A673 (cell line): ENCODE results near the gene MRNIP. TPM values are rescaled to one million over a fixed set of nuclear protein-coding genes. Genes with fewer than 3 reads are reported as not detected.
"Not testable (repeated sequence)": the region's sequence is repeated elsewhere in the genome, so short reads cannot be mapped to it uniquely, and the experiment has no call there.

Experiments used
- BruUV-seq: library from RNA; stranded (reverse); fragments of 400-500 nt; replicated peaks from 2 replicates; lab custom pipeline; 2021; lab: Mats Ljungman, UMichigan
- CTCF ChIA-PET: fragments of 300-600 bp; sonication (Branson Sonifier 250); formaldehyde crosslinking; loops from one replicate; lab custom pipeline; 2022; ENCODE audit warnings: antibody characterized with exemption; lab: Charles Lee
- POLR2A ChIA-PET: fragments of 300-600 bp; sonication (Branson Sonifier 250); formaldehyde crosslinking; loops from one replicate; lab custom pipeline; 2022; ENCODE audit warnings: antibody characterized with exemption; ENCODE audit not compliant: low non-redundant PET; lab: Charles Lee
- DNase-seq: peaks from one replicate; pipeline ENCODE4 v3.0.0-alpha.2; 2015; ENCODE audit warnings: low spot score
- H3K27ac ChIP-seq: fragments of 200-600 bp; sonication (generic); 2 replicates; pipeline ENCODE4 v1.5.1; 2016; ENCODE audit warnings: mixed run types, low read depth, mild to moderate bottlenecking, mixed read lengths, antibody characterized with exemption, low read length; ENCODE audit not compliant: poor library complexity, severe bottlenecking
- H3K27me3 ChIP-seq: fragments of 200-600 bp; sonication (generic); replicated peaks from 2 replicates; pipeline ENCODE4 v1.6.1; 2017; ENCODE audit warnings: mixed run types, low read depth, mild to moderate bottlenecking, mixed read lengths, antibody characterized with exemption, low read length; ENCODE audit not compliant: insufficient read depth, poor library complexity
- H3K36me3 ChIP-seq: fragments of 200-600 bp; sonication (generic); 2 replicates; pipeline ENCODE4 v1.6.1; 2016; ENCODE audit warnings: mixed run types, mild to moderate bottlenecking, mixed read lengths, antibody characterized with exemption, low read length; ENCODE audit not compliant: insufficient read depth, poor library complexity, severe bottlenecking
- H3K4me1 ChIP-seq: fragments of 200-600 bp; sonication (generic); 2 replicates; pipeline ENCODE4 v1.6.1; 2017; ENCODE audit warnings: mixed run types, mild to moderate bottlenecking, mixed read lengths, antibody characterized with exemption, low read length; ENCODE audit not compliant: insufficient read depth, poor library complexity, severe bottlenecking
- H3K4me3 ChIP-seq: fragments of 200-600 bp; sonication (generic); 2 replicates; pipeline ENCODE4 v1.5.1; 2016; ENCODE audit warnings: low read depth, mixed run types, mild to moderate bottlenecking, mixed read lengths, low read length; ENCODE audit not compliant: poor library complexity, severe bottlenecking
- H3K9me3 ChIP-seq: fragments of 200-600 bp; sonication (generic); 2 replicates; pipeline ENCODE4 v1.6.1; 2016; ENCODE audit warnings: mixed run types, low read depth, mild to moderate bottlenecking, mixed read lengths, antibody characterized with exemption, low read length; ENCODE audit not compliant: poor library complexity, severe bottlenecking
- EZH2 ChIP-seq: fragments of 200-600 bp; sonication (generic); IDR thresholded peaks from 2 replicates; pipeline ENCODE4 v1.6.1; 2017; ENCODE audit warnings: borderline replicate concordance, low read depth, mild to moderate bottlenecking, mixed read lengths, antibody characterized with exemption, low read length; ENCODE audit not compliant: poor library complexity, severe bottlenecking
- intact Hi-C: fragments of 100-400 bp; cut with micrococcal nuclease; formaldehyde crosslinking; loops from one replicate; pipeline ENCODE4 v1.10.0; 2022; ENCODE audit not compliant: unreplicated experiment
- total RNA-seq: library from RNA; stranded (reverse); gene quantifications from 2 replicates; pipeline ENCODE4 v1.2.3, GENCODE V29; 2021
- TF ChIP-seq, protein P1 (sequence below): fragments of 300-800, 200-600 bp; sonication (generic); conservative IDR thresholded peaks from 2 replicates; pipeline ENCODE4 v1.5.1; 2017; ENCODE audit warnings: low read depth, mild to moderate bottlenecking, antibody characterized with exemption, low read length, moderate library complexity, mixed read lengths

The MRNIP gene
- total RNA-seq, 1 experiment from 2014 or later = 31.3 TPM

GRCh38 chr5:179837076-179838011 lies 21.3 kb downstream of the MRNIP start:
- no peaks in the 10 kb centered on the region for H3K9me3 ChIP-seq
- ChIA-PET CTCF (no interaction called here), POLR2A (no interaction called here)
- no peak overlapping the region for H3K27ac ChIP-seq
- intact Hi-C loops = no loop called here
- H3K4me1 ChIP-seq = no peaks in the 10 kb centered on the region
- H3K27me3 ChIP-seq = no peaks in the 10 kb centered on the region
- H3K36me3 ChIP-seq = peaks cover 41% of the 10 kb centered on the region
- TF ChIP-seq, protein P1, sequence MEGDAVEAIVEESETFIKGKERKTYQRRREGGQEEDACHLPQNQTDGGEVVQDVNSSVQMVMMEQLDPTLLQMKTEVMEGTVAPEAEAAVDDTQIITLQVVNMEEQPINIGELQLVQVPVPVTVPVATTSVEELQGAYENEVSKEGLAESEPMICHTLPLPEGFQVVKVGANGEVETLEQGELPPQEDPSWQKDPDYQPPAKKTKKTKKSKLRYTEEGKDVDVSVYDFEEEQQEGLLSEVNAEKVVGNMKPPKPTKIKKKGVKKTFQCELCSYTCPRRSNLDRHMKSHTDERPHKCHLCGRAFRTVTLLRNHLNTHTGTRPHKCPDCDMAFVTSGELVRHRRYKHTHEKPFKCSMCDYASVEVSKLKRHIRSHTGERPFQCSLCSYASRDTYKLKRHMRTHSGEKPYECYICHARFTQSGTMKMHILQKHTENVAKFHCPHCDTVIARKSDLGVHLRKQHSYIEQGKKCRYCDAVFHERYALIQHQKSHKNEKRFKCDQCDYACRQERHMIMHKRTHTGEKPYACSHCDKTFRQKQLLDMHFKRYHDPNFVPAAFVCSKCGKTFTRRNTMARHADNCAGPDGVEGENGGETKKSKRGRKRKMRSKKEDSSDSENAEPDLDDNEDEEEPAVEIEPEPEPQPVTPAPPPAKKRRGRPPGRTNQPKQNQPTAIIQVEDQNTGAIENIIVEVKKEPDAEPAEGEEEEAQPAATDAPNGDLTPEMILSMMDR = no peak
- no peak for TF ChIP-seq EZH2
- BruUV-seq = no TSS peak
- H3K4me3 ChIP-seq = no peak overlapping the region
- no peak for DNase-seq

DNA sequence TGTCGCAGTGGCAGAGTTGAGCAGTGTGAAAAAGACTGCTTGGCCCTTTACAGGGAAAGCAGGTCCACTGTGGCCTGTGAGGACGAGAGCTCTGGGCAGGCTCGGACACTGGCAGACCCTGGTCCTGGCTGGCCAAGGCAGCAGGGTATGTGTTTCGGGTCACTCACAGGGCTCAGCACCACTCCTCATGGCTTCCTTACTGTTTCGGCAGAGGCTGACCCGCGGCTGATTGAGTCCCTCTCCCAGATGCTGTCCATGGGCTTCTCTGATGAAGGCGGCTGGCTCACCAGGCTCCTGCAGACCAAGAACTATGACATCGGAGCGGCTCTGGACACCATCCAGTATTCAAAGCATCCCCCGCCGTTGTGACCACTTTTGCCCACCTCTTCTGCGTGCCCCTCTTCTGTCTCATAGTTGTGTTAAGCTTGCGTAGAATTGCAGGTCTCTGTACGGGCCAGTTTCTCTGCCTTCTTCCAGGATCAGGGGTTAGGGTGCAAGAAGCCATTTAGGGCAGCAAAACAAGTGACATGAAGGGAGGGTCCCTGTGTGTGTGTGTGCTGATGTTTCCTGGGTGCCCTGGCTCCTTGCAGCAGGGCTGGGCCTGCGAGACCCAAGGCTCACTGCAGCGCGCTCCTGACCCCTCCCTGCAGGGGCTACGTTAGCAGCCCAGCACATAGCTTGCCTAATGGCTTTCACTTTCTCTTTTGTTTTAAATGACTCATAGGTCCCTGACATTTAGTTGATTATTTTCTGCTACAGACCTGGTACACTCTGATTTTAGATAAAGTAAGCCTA lies 22.2 kb downstream of the MRNIP start:
- peaks cover 44% of the 10 kb centered on the region for H3K36me3 ChIP-seq
- ChIA-PET CTCF (interaction anchor here (0.6 kb wide), 1 partner anchor 225 kb away, joined by 4 read pairs; no protein-coding TSS in a partner anchor), POLR2A (no interaction called here)
- no peak overlapping the region for H3K4me3 ChIP-seq
- TF ChIP-seq, protein P1 = no peak
- no peak for TF ChIP-seq EZH2
- H3K27me3 ChIP-seq = no peaks in the 10 kb centered on the region
- no peak for DNase-seq
- no peaks in the 10 kb centered on the region for H3K4me1 ChIP-seq
- intact Hi-C loops = no loop called here
- no peaks in the 10 kb centered on the region for H3K9me3 ChIP-seq
- TSS peak; percentile 47 for BruUV-seq
- H3K27ac ChIP-seq = no peak overlapping the region

DNA sequence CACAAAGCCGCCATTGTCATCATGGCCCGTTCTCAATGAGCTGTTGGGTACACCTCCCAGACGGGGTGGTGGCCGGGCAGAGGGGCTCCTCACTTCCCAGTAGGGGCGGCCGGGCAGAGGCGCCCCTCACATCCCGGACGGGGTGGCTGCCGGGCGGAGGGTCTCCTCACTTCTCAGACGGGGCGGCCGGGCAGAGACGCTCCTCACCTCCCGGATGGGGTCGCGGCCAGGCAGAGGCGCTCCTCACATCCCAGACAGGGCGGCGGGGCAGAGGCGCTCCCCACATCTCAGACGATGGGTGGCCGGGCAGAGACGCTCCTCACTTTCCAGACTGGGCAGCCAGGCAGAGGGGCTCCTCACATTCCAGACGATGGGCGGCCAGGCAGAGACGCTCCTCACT lies 23.7 kb downstream of the MRNIP start:
- H3K9me3 ChIP-seq, CTCF ChIA-PET, DNase-seq, H3K27me3 ChIP-seq, BruUV-seq, H3K4me3 ChIP-seq, intact Hi-C loops, POLR2A ChIA-PET, H3K27ac ChIP-seq, H3K4me1 ChIP-seq: not testable (repeated sequence)
- peaks cover 52% of the 10 kb centered on the region for H3K36me3 ChIP-seq
